HG03066 (cell line): ENCODE measurements around the gene GPR82.
"Not testable (repeated sequence)": the region's sequence is repeated elsewhere in the genome, so short reads cannot be mapped to it uniquely, and the experiment has no call there.

Experiments used
- ATAC-seq: cut with Tn5 transposase; IDR thresholded peaks from one replicate; pipeline ENCODE4 v1.9.1; 2021; ENCODE audit warnings: low read depth; ENCODE audit not compliant: unreplicated experiment

The GPR82 gene

DNA sequence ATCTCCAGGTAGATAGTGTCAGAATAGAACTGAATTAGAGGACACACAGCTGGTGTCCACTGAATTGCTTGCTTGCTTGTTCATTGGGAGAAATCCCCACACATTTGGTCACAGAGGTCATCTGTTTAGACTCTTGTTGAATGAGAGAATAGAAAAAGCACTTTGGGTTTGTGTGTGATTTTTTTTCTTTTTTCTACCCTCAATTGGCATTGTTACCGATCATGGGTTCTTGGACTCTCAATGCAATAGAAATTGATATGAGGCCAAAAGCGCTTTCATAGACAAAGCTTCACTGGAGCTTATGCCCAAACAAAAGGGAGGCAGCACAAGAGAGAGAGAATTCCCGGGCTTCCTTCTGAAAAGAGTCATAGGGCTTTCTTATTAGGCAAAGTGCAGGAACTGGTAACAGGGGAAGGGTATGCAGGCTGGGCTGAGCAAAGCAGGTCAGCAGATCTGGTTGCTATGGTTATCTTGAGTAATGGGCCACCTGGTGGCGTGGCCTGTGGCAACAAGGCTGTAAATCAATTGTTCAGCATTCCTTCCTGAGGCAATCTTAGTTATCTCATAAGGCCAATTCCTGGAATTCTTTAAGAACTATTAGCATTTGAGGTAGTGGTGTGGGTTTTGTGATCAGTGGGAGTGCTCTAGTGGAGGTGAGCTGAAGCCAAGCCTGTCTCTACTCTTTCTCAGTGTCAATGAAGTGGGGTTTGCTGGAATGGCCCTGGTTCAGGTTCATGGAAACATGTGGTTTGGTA lies 5.3 kb upstream of the GPR82 start:
- ATAC-seq, result no peak

DNA sequence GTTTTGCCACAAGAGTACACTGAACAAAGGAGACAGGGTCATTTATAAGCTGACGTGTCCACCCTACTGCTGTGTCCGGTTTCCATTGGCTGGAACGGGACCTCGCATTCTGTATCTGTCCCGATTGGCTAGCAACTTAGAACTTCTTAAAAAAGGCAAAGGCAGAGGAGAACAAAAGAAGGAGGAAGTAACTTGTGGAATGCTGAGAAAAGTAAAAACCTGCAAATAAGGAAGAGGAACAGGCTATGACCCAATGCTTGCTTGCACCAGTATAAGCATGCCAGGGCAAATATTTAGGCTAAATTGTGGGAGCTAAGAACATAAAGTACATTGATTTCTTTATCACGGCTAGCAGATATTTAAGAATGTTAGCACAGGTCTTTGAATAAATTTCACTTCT lies 4.4 kb upstream of the GPR82 start:
- not testable (repeated sequence) for ATAC-seq

DNA sequence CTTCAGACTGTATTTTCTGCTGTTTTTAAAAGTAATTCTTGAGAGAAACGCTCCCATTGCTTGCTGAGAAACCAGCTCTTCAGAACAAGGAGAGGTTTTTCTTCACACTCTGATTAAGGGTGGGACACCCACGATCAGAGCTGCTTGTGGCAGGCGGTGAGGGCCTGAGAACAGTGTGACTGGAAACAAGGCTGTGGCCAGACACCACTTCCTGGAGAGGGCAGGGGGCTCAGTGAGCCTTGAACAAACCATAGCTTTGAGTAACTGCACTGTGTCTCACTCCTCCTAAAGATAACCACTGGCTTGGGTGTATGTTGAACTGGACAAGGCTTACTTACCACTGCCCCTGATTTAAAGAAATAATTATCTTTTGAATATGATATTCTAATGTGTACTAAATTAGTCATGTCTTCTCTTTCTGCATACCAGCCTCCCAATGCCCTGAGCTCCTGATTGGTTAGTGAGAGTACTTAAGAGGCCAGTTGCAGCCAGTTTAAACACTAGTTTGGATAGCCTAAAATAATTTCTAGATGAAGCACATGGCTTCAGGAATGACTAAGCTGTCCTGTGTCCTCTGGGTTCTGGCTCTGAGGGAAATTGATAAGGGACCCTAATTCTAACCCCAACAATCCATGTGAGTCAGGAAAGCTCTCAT lies 3.7 kb upstream of the GPR82 start:
- ATAC-seq, result peak; percentile 67

DNA sequence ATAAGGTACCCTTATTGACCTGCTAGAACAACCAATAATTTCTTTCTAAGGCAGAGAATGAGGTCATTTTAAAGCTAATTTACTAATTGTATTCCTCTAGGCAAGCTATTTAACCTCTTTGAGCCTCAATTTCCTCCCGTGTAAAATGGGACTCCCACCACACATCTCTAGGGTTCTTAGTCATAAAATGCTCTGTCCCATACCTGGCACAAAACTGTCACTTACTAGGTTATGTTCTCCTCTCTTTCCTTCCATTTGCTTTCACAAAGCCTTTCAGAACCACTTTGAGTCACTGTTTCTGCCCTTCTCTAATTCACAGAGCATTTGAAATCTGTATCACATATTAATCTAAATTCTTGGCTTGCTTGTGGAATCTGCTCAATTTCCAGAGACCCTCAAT lies 2.4 kb upstream of the GPR82 start:
- ATAC-seq, result no peak

DNA sequence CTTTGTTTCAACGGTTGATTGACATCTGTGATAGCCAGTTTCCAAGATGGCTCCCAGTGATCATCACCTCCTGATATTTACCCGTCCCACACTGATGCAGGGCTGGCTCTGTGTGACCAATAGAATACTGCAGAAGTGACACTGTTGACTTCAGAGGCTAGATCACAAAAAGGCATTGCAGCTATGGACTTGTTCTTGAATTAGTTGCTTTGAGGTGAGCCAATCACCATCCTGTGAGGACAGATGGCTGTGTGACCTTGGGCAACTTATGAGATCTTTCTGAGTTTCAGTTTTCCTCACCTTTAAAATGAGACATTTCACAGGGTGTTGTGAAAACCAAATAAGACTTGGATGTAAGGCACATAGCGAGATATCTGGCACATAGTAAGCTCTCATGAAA lies 1.8 kb upstream of the GPR82 start:
- ATAC-seq, result no peak

DNA sequence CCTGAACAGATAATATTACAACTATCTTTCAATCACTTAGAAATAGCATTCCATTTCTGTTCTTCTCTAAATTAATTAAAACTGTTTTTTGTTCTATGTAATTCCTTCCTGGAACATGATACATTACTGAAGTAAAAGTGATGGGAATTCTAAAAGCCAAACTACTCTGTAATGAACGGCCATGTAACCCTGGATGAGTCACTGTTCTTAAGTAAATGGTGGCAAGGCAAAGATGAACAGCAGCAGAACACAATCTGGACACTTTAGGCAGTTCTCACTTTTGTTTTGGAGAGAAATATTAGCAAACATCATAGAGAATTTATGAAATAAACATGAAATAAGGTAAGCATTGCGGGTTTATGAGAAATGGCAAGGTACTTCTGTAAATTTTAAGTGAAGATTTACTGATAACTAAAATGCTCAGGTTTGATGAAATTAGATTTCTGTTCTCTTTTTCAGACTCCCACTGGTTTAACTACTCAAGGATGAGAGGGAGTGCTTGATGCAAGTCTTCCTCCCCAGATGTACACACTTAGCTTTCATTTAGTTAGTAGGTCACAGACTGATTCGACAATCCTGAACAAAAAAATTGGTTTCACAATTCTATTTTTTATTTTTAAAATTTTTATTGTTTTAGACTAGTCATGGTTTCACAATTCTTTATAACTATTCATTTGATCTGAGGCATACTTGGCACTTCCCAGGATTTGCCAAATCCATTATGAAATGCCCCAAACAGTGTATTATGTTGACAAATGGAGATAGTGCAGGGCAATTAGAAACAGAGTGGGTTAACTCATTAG lies 964 bp upstream of the GPR82 start:
- ATAC-seq, result no peak

DNA sequence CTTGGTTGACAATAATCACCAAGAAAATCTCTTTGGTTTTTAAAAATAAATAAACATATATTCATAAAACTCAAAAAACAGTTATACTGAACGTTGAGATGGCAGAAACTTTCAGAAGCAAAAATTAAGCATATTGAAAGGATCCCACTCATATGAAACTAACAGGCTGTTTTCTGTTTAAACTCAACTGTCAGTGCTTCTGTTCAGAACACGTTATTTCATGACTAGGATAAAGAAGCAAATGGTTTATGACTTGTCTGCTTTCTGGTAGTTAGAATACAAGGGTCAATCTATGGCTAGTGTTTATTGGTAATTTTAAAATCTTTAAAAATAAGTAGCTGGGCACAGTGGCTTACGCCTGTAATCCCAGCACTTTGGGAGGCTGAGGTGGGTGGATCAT lies 4.1 kb downstream of the GPR82 start:
- ATAC-seq, result no peak

DNA sequence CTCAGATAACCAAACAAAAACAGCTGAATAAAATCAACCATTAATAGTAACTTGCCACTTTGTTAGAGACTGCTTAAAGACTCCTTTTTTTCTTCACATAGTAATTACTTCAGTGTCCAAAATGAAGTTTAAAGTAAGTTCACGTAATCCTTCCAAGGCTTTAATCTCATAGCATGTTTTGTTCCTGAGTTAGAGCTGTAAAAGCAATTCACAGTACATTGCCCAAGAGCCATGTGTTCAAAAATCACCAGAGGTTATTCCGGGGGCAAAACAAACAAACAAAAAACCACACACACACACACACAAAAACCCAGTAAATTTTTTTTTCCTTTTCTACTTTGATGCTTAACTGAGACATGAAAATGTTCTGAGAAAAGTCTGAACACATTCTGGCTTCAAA lies 6.1 kb downstream of the GPR82 start:
- no peak for ATAC-seq

DNA sequence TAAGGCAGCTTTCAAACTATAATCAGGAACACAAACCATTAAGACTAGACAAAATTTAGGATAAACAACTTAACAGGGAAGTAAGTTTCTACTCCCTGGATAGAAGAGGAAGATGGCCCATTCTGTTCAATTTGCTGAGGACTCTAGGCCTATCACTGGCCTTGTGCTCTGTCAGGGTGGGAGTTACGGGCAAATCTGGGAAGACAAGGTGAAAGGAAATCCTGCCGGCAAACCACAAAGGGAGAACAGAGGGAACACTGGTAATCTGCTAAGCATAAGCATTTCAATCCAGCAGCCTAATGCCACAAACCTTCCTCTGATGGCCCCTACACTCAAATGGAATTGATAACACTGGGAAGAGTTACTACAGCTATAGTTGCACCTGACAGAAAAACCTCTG lies 8.3 kb downstream of the GPR82 start:
- ATAC-seq, result no peak

DNA sequence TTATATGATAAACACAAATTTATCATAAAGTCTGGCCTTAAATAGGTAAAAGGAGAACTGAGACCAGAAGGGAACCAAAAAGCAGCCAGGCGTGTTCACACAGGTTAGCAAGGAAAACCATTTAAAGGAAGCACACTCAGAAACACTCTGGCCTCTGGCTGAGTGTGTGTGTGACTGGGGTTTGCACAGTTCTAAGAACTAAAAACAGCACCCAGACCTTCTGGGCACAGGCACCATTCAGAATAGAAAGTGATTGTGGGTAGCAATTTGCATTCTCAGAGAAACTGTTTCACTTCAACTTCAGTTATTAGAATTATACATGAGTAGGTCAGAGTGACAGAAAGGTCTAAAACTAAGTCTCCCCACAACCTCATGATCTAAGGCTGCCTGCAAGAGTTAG lies 10.0 kb downstream of the GPR82 start:
- peak; percentile 95 for ATAC-seq

DNA sequence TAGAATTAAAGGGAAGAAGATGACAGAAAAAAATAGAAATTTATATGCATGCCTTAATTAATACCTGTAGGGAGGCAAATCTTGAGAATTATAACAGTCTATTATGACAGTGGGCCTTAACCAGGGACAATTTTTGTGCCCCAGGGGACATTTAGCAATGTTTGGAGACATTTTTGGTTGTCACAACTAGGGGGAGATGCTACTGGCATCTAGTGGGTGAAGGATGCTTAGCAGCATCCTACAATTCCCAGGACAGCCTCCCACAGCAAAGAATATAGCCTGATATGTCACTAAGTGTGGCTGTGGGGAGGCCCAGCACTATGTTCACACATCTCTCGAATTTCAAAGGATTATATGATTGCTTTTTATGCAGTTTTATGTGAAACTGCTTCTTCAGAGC lies 10.5 kb downstream of the GPR82 start:
- ATAC-seq, result no peak

DNA sequence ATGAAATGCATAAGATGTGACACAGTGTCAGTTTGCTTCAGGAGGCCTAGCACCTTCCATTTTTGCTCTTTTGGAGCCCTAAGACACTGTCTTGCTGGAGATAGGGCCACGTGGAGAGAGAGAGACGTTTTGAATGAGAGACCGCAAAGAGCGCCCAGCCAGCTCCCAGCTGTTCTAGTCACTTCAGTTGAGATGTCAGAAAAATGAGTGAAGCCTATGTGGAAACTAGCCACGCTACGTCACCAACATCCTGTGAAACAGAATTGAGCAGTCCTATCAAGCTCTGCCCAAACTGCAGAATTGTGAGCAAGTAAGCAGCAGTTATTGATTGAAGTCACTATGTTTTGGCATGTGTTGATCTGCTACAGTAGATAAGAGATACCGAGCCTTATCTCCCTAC lies 13.1 kb downstream of the GPR82 start:
- no peak for ATAC-seq

DNA sequence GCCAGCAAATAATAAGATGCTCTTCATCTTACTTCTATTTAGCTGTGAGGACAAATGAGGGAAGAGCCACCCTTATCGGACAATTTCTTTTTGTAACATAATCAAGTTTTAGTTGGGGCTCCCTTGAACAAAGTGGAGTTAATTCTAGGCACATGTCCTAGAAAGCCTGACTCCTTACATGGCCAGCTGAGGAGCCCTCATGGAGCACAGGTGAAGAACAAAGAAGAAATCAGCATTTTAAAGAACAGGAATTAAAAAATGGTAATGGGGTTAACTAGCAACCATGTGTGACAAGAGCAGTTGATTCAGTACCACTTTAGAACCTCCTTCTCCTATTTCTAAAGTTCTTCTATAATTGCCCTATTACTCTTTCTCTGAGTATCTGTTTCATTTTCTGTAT lies 15.9 kb downstream of the GPR82 start:
- ATAC-seq, result no peak

DNA sequence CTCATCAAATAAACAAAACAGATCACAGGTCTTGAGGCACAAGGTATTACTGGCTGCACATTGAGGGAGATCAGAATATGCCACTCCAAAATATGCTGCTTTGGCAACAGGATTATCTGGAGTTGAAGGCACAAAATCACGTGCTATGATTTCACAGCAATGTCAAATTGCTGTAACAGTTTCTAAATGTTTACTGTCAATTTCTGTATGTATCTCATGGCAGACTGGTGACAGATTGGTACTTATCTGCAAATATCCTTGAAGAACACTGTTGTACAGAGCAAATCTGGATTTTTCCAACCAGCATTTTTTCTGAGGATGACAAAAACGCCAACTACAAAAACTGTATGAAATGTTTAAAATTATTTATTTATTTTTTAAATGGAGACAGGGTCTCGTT lies 26.7 kb downstream of the GPR82 start:
- ATAC-seq, result no peak

DNA sequence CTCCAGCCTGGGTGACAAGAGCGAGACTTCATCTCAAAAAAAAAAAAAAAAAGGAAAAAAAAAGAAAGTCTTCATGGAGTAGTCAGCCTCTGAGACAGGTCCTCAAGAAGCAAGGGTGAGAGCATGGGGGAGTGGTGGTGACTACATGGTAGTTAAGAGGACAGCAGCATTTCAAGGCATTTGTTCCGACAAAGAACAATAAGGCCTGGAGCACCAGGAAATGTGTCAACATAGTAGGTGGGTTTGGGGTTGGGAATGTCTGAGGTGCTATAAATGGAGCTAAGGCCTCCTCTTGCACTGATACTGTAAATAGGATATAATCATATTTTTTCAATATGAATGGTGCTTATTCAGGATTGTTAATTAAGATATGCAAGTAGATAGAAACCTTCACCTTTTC lies 34.4 kb downstream of the GPR82 start:
- ATAC-seq, result no peak

DNA sequence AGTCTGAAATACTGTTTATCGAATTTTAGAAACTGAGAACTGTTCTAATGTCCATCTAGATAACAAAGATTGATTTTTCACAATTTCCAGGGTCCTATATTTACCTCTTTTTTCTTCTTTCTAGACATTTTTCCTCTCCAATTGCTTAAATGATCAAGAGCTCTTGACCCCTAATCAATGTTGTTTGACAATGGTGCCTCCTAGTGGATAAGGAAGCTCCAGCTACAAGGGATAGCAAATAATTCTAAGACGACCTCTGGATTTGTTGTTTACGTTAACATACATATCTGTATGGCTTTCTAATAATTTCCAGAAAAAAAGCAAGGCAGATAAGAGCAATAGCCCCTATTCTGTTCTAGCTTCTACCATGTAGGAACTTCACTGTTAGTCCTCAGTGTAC lies 35.8 kb downstream of the GPR82 start:
- ATAC-seq, result no peak

DNA sequence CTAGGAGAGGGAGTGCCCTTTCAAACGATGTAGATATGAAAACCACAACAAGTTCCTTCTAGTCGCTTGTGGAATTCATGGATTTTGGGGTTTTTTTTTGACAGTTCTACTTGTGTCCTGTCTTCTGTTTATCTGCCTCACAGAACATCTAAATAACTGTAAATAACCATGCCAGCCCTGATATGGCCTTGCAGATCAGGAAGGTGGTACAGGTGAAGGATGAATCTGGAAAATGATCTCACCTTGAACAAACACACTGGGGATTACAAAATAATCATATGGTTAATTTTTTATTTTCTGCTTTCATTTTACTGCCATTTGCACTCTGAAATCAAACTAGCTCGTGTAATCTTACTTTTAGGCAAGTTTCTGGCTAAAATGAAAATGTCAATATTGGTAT lies 37.2 kb downstream of the GPR82 start:
- ATAC-seq, result no peak

DNA sequence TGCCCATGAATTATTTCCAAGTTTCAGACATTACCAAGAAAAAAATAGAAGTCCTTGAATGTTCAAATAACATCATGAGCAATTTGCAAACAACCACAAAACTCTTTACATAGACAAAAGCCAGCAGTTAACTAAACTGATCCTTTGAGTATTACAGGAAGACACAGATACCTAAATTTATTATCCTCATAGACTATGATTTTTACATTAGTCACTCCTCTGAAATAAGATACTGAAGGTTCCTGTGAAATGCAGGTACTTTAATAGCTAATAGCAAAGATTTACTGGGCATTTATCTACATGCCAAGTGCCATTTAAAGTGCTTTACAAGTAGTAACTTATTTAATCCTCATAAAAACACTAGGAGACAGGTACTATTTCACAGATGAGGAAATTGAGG lies 37.7 kb downstream of the GPR82 start:
- no peak for ATAC-seq

DNA sequence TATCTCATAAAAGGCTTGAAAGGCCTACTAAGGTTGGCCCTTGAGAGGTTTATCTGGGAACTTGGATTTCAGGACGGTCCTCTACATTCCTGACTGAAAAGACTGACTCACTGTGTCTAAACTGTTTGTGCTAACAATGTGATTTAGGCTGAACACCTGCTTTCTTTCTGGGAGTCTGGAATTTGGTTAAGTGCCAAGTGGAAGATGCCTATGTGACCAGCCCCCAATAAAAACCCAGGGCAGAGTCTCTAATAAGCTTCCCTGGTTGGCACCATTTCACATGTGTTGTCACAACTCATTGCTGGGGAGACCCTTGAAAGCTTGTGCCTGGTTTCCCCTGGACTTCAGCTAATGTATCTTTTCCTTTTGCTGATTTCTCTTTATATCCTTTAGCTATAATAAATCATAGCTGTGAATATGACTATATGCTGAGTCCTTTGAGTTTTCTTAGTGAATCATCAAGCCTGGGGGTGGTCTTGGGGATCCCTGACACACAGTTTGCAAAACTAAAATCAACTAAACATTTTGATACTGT lies 55.1 kb downstream of the GPR82 start:
- ATAC-seq, result no peak
